Smooth muscle cell (in vitro differentiated cells): Measurements from ENCODE around the gene GSTK1. TPM values are rescaled to one million over a fixed set of nuclear protein-coding genes. Genes with fewer than 3 reads are reported as not detected.
"Not testable (repeated sequence)": the region's sequence is repeated elsewhere in the genome, so short reads cannot be mapped to it uniquely, and the experiment has no call there.

ENCODE experiments used
- DNase-seq: peaks from one replicate; lab custom pipeline; 2025; ENCODE audit not compliant: unreplicated experiment; lab: John Stamatoyannopoulos, UW
- H2AFZ ChIP-seq: fragments of 200-600 bp; sonication (generic); 2 replicates; pipeline ENCODE4 v1.6.0; 2016; ENCODE audit warnings: antibody characterized with exemption, low read depth, mild to moderate bottlenecking
- H3F3A ChIP-seq: fragments of 200-600 bp; sonication (generic); 2 replicates; pipeline ENCODE4 v1.6.0; 2017; ENCODE audit warnings: antibody characterized with exemption, low read depth
- H3K27ac ChIP-seq: fragments of 200-600 bp; sonication (generic); 2 replicates; pipeline ENCODE4 v1.5.1; 2016; ENCODE audit warnings: low read depth, mild to moderate bottlenecking
- H3K27me3 ChIP-seq: fragments of 200-600 bp; sonication (generic); 2 replicates; pipeline ENCODE4 v1.6.1; 2016; ENCODE audit warnings: low read depth, mild to moderate bottlenecking
- H3K36me3 ChIP-seq: fragments of 200-600 bp; sonication (generic); 2 replicates; pipeline ENCODE4 v1.5.1; 2016; ENCODE audit warnings: low read depth
- H3K4me1 ChIP-seq: fragments of 200-600 bp; sonication (generic); 2 replicates; pipeline ENCODE4 v1.5.1; 2016; ENCODE audit warnings: low read depth
- H3K4me2 ChIP-seq: fragments of 200-600 bp; sonication (generic); 2 replicates; pipeline ENCODE4 v1.6.0; 2016; ENCODE audit warnings: mild to moderate bottlenecking
- H3K4me3 ChIP-seq: fragments of 200-600 bp; sonication (generic); 2 replicates; pipeline ENCODE4 v1.5.1; 2016; ENCODE audit warnings: mild to moderate bottlenecking
- H3K79me2 ChIP-seq: fragments of 200-600 bp; sonication (generic); 2 replicates; pipeline ENCODE4 v1.6.0; 2016; ENCODE audit warnings: low read depth, mild to moderate bottlenecking
- H3K9ac ChIP-seq: fragments of 200-600 bp; sonication (generic); 2 replicates; pipeline ENCODE4 v1.6.0; 2016; ENCODE audit warnings: low read depth
- H3K9me3 ChIP-seq: fragments of 200-600 bp; sonication (generic); replicated peaks from 2 replicates; pipeline ENCODE4 v1.5.1; 2016; ENCODE audit warnings: low read depth
- H4K20me1 ChIP-seq: fragments of 200-600 bp; sonication (generic); 2 replicates; pipeline ENCODE4 v1.6.0; 2016; ENCODE audit warnings: low read depth
- CTCF ChIP-seq: fragments of 200-600 bp; sonication (generic); IDR thresholded peaks from 2 replicates; pipeline ENCODE4 v1.5.1; 2017; ENCODE audit warnings: borderline replicate concordance, mild to moderate bottlenecking, antibody characterized with exemption; ENCODE audit not compliant: insufficient read depth, poor library complexity, severe bottlenecking
- WGBS: methylation state at CpG from one replicate; pipeline ENCODE4 v1.1.7; 2016; ENCODE audit warnings: low lambda C conversion rate; 5-methylcytosine and 5-hydroxymethylcytosine counted together
- polyA plus RNA-seq: library from polyadenylated mRNA; unstranded; fragments of >200 nt; fragmentation: Nextera tagmentation; extraction: Ambion mirVana; gene quantifications from 2 replicates; pipeline ENCODE4 v1.2.1, GENCODE V29; 2016
- total RNA-seq: library from RNA; depleted of rRNA; stranded (reverse); fragments of >200 nt; gene quantifications from 2 replicates; pipeline ENCODE4 v1.2.3, GENCODE V29; 2014

GSTK1 gene
- total and polyA plus RNA-seq, 2 experiments from 2014 or later = 105 to 158 TPM

- Histone ChIP-seq H3K4me2 (no peak overlapping the region), H3K36me3 (no peaks in the 10 kb centered on the region), H3K9ac (no peak overlapping the region), H3K27me3 (no peaks in the 10 kb centered on the region), H2AFZ (no peak overlapping the region), H3K4me1 (no peaks in the 10 kb centered on the region), H3K4me3 (no peak overlapping the region), H3K27ac (no peak overlapping the region), H4K20me1 (no peaks in the 10 kb centered on the region), H3K9me3 (no peaks in the 10 kb centered on the region), H3F3A (no peaks in the 10 kb centered on the region), H3K79me2 (peaks cover 4% of the 10 kb centered on the region)
- DNase-seq = no peak
- TF ChIP-seq CTCF = no peak
- 95% methylated on average over 1 of the region's 1 CpG for WGBS
Observed at GRCh38 chr7:143261901-143262300, 1.3 kb upstream of the GSTK1 start.

- not testable (repeated sequence) for H3K4me1 ChIP-seq, H3K36me3 ChIP-seq, H3F3A ChIP-seq, H3K79me2 ChIP-seq, H3K27me3 ChIP-seq, H3K9ac ChIP-seq, H3K9me3 ChIP-seq, H4K20me1 ChIP-seq, H2AFZ ChIP-seq, H3K27ac ChIP-seq, DNase-seq
- WGBS = 90% methylated on average over 15 of the region's 15 CpGs
- peak overlapping the region; percentile 98 for H3K4me2 ChIP-seq
- H3K4me3 ChIP-seq = peak overlapping the region; percentile 94
Observed at GRCh38 chr7:143264196-143264568, 941 bp downstream of the GSTK1 start.

- Histone ChIP-seq H3K79me2 (peaks cover 4% of the 10 kb centered on the region), H3K4me2 (no peak overlapping the region), H3K27me3 (no peaks in the 10 kb centered on the region), H3K9ac (no peak overlapping the region), H3F3A (no peaks in the 10 kb centered on the region), H4K20me1 (no peaks in the 10 kb centered on the region), H3K4me3 (no peak overlapping the region), H3K9me3 (no peaks in the 10 kb centered on the region), H2AFZ (no peak overlapping the region), H3K36me3 (no peaks in the 10 kb centered on the region), H3K27ac (no peak overlapping the region), H3K4me1 (no peaks in the 10 kb centered on the region)
- DNase-seq = no peak
- WGBS = 91% methylated on average over 15 of the region's 15 CpGs
- no peak for TF ChIP-seq CTCF
Observed at GRCh38 chr7:143265017-143265693, 1.9 kb downstream of the GSTK1 start.

DNA sequence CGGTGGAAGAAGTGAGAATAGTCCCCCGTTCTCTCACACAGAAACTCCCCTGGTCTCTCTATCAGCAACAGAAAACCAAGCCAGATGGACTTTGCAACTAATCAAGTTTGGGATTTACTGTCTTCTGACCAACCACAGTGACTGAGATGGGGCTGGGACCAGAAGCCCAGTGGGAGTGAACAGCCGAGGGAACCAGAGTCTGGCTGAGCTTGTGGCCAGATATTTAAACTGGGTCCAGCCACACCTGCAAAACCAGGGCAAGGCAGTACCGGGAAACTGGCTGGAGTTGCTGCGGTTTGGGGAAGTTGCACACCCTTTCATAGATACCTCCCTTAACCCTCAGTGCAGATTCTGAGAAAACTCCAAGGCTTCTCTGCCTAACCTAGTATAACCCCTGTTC is 6.0 kb downstream of the GSTK1 start:
- TF ChIP-seq CTCF = no peak
- Histone ChIP-seq H2AFZ (no peak overlapping the region), H3F3A (no peaks in the 10 kb centered on the region), H4K20me1 (no peaks in the 10 kb centered on the region), H3K27me3 (no peaks in the 10 kb centered on the region), H3K79me2 (peaks cover 4% of the 10 kb centered on the region), H3K36me3 (no peaks in the 10 kb centered on the region), H3K9me3 (no peaks in the 10 kb centered on the region), H3K4me1 (no peaks in the 10 kb centered on the region), H3K27ac (no peak overlapping the region), H3K9ac (no peak overlapping the region), H3K4me3 (no peak overlapping the region), H3K4me2 (no peak overlapping the region)
- no peak for DNase-seq
- WGBS = 84% methylated on average over 5 of the region's 5 CpGs
